ENCODE results near the gene MEF2D.

Gene MEF2D

DNA sequence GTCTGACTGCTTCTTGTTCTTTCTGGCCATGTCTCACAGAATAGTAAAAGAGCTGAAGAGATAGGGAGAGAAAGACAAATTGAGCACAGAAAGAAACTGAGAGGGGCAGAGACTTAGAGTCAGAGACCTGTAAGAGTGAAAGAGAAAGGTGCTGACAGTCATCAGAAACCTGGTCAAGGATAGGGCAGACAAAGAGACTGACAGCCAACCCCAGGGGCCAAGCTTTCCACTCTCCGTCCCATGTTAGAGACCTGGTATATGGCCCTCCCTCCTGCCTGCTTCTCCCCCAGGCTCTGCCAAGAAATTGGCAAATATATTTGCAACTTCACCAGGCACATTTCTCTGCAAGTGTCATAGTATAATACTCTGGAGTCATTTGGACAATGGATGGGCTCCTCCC, 67.0 kb downstream of the MEF2D start:
- no peak overlapping the region for H3K27ac ChIP-seq (ENCODE audit: poor library complexity, severe bottlenecking)
- no peak overlapping the region for H3K4me3 ChIP-seq (ENCODE audit: severe bottlenecking)
- peaks cover 99% of the 10 kb centered on the region for H3K27me3 ChIP-seq (ENCODE audit: insufficient read depth, poor library complexity, severe bottlenecking)
- no peak for TF ChIP-seq CTCF (IDR thresholded peaks at IDR 0.05; ENCODE audit: poor library complexity, severe bottlenecking)
- no peaks in the 10 kb centered on the region for H3K36me3 ChIP-seq (ENCODE audit: low read depth)
- ATAC-seq (ENCODE audit: low read depth) = no peak
- no peaks in the 10 kb centered on the region for H3K4me1 ChIP-seq (ENCODE audit: insufficient read depth, poor library complexity, severe bottlenecking)
- no peak for DNase-seq (ENCODE audit: low spot score)
- H3K9me3 ChIP-seq (ENCODE audit: severe bottlenecking) = no peaks in the 10 kb centered on the region

DNA sequence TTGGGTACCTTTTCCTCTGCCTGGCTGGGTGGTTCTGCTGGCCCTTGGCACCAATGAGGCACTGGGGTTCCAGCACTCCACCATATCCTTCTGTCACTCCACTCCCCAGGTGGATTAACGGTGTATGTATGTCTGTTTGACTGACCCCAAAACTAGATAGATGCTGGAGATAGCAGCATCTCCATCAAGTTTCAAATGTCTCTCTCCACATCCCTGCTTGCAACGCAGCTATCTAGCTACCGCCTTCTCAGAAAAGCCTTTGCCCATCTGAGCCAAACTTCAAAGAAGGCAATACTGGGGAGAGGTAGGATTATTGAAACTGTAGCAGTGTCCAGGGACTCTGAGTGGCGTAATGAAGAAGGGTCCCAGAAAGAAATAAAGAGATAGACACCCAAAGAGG, 67.5 kb downstream of the MEF2D start:
- Histone ChIP-seq H3K27me3 (ENCODE audit: insufficient read depth, poor library complexity, severe bottlenecking) (peaks cover 99% of the 10 kb centered on the region), H3K4me3 (ENCODE audit: severe bottlenecking) (no peak overlapping the region), H3K4me1 (ENCODE audit: insufficient read depth, poor library complexity, severe bottlenecking) (no peaks in the 10 kb centered on the region), H3K36me3 (ENCODE audit: low read depth) (no peaks in the 10 kb centered on the region), H3K27ac (ENCODE audit: poor library complexity, severe bottlenecking) (no peak overlapping the region), H3K9me3 (ENCODE audit: severe bottlenecking) (no peaks in the 10 kb centered on the region)
- no peak for ATAC-seq (ENCODE audit: low read depth)
- DNase-seq (ENCODE audit: low spot score) = no peak
- TF ChIP-seq CTCF (IDR thresholded peaks at IDR 0.05; ENCODE audit: poor library complexity, severe bottlenecking) = no peak

DNA sequence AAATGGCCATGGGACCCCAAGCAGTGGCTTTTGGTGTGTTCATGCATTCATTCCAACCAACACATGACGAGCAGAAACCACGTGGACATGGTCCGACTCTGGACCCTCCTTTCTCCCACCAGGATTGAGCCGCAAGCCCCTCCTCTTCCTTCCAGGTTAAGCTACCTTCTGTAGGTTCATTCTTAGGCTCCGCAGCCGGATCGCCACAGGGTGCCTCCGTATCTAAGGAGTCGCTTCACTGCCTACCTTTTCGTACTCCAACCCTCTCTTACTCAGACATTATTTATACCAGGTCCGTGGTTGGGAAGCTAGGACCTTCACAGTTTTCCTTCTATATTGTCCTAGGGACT, 67.9 kb downstream of the MEF2D start:
- H3K36me3 ChIP-seq (ENCODE audit: low read depth) = no peaks in the 10 kb centered on the region
- H3K4me1 ChIP-seq (ENCODE audit: insufficient read depth, poor library complexity, severe bottlenecking) = no peaks in the 10 kb centered on the region
- ATAC-seq (ENCODE audit: low read depth) (no peak), DNase-seq (ENCODE audit: low spot score) (no peak)
- H3K27me3 ChIP-seq (ENCODE audit: insufficient read depth, poor library complexity, severe bottlenecking) = peaks cover 99% of the 10 kb centered on the region
- H3K27ac ChIP-seq (ENCODE audit: poor library complexity, severe bottlenecking) = no peak overlapping the region
- no peaks in the 10 kb centered on the region for H3K9me3 ChIP-seq (ENCODE audit: severe bottlenecking)
- no peak overlapping the region for H3K4me3 ChIP-seq (ENCODE audit: severe bottlenecking)
- TF ChIP-seq CTCF (IDR thresholded peaks at IDR 0.05; ENCODE audit: poor library complexity, severe bottlenecking) = no peak

DNA sequence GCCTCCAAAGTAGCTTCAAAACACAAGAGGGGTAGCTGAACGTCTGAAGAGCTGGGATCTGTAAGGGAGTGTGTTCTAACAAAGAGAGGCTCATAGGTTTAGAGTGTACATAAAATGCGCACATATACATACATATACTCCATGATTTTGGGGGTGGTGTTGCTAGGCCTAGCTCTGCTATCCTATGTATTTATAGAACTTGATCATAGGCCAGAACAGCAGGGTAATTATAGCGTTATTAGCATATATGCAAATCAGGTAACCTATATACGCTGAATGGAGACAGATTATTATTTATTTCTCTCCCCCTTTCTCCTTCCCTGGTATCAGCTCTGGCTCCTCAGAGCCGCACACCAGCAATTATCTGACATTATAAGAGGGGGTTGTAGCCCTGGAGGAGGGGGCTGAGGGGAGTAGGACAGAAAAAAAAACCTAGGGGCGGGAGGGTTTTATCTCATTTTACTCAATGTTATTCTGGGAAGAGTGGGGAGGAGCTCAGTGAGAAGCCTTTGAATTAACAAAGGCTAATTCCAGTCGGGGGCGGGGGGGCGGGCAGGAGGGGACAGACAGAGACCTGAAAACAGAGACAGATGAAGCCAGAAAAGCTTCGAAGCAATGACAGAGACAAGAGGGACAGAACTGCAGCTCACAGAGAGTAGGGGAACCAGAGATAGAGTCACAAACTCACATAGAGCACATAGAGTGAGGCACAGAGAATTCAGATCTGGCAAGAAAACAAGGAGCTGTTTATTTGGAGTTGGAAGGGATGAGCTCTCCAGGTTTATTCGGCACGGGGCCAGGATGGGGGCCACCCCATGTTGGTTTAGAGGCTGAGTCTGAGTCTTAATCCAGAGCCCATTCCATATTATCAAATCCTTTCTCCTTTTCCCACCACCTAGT, 68.6 kb downstream of the MEF2D start:
- no peaks in the 10 kb centered on the region for H3K4me1 ChIP-seq (ENCODE audit: insufficient read depth, poor library complexity, severe bottlenecking)
- peaks cover 99% of the 10 kb centered on the region for H3K27me3 ChIP-seq (ENCODE audit: insufficient read depth, poor library complexity, severe bottlenecking)
- ATAC-seq (ENCODE audit: low read depth) (no peak), DNase-seq (ENCODE audit: low spot score) (no peak)
- no peak for TF ChIP-seq CTCF (IDR thresholded peaks at IDR 0.05; ENCODE audit: poor library complexity, severe bottlenecking)
- H3K4me3 ChIP-seq (ENCODE audit: severe bottlenecking) = no peak overlapping the region
- no peak overlapping the region for H3K27ac ChIP-seq (ENCODE audit: poor library complexity, severe bottlenecking)
- no peaks in the 10 kb centered on the region for H3K36me3 ChIP-seq (ENCODE audit: low read depth)
- no peaks in the 10 kb centered on the region for H3K9me3 ChIP-seq (ENCODE audit: severe bottlenecking)

DNA sequence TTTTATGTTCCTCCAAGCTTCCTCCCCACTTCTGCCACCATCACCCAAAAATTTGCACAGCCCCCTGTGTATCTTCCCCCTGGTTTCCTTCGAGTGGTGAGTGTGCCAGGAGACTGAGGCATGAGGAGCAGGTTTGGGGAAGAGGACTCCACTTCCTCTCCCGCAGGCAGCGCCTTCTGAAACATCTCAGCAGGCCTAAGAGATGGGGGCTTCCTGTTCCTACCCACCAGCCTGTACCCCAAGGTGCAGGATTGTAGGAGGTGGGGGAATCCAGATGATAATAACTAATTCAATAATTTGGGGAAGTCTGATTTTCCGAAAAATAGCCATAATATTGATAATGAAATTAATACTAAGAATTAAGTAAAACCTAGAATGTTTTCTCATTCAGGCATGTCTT, 69.2 kb downstream of the MEF2D start:
- Histone ChIP-seq H3K27me3 (ENCODE audit: insufficient read depth, poor library complexity, severe bottlenecking) (peaks cover 99% of the 10 kb centered on the region), H3K27ac (ENCODE audit: poor library complexity, severe bottlenecking) (no peak overlapping the region), H3K4me3 (ENCODE audit: severe bottlenecking) (no peak overlapping the region), H3K4me1 (ENCODE audit: insufficient read depth, poor library complexity, severe bottlenecking) (no peaks in the 10 kb centered on the region), H3K9me3 (ENCODE audit: severe bottlenecking) (no peaks in the 10 kb centered on the region), H3K36me3 (ENCODE audit: low read depth) (no peaks in the 10 kb centered on the region)
- DNase-seq (ENCODE audit: low spot score) (no peak), ATAC-seq (ENCODE audit: low read depth) (no peak)
- TF ChIP-seq CTCF (IDR thresholded peaks at IDR 0.05; ENCODE audit: poor library complexity, severe bottlenecking) = no peak
